CD14-positive monocyte (primary cell): Measurements from ENCODE around the gene PECR. TPM values are rescaled to one million over a fixed set of nuclear protein-coding genes. Genes with fewer than 3 reads are reported as not detected.
"Not testable (repeated sequence)": the region's sequence is repeated elsewhere in the genome, so short reads cannot be mapped to it uniquely, and the experiment has no call there.

ENCODE experiments used
- DNase-seq, 3 donors: peaks; one replicate each; pipeline ENCODE4 v3.0.0-alpha.2; 2011 to 2022
- H2AFZ ChIP-seq: 2 replicates; pipeline ENCODE4 v1.6.0; 2012; ENCODE audit warnings: mild to moderate bottlenecking, low read depth, low read length, inconsistent platforms; ENCODE audit not compliant: insufficient read depth, poor library complexity, severe bottlenecking
- H3K27ac ChIP-seq, 2 donors: 1 replicate in 1 of 2; 2 replicates in 1 of 2; pipeline ENCODE4 v1.5.1; 2012 to 2013; ENCODE audit warnings: low read length in 2 of 2, control low read depth in 1 of 2, inconsistent platforms in 1 of 2, low read depth in 1 of 2, mild to moderate bottlenecking in 1 of 2
- H3K27me3 ChIP-seq, 2 donors: one replicate each; pipeline versions ENCODE4 v1.6.0 to v1.6.1; 2011 to 2013; ENCODE audit warnings: low read length in 2 of 2; ENCODE audit not compliant: control insufficient read depth in 2 of 2, insufficient read depth in 2 of 2
- H3K36me3 ChIP-seq, 2 donors: replicated peaks in 1 of 2; 1 replicate in 1 of 2; 2 replicates in 1 of 2; pipeline versions ENCODE4 v1.5.1 to v1.6.1; 2012 to 2013; ENCODE audit warnings: low read length in 2 of 2, control low read depth in 1 of 2, inconsistent platforms in 1 of 2, mild to moderate bottlenecking in 1 of 2; ENCODE audit not compliant: insufficient read depth in 2 of 2, control insufficient read depth in 1 of 2
- H3K4me1 ChIP-seq, 2 donors: 1 replicate in 1 of 2; 2 replicates in 1 of 2; pipeline versions ENCODE4 v1.5.1 to v1.6.1; 2012 to 2013; ENCODE audit warnings: low read length in 2 of 2, control low read depth in 1 of 2, inconsistent platforms in 1 of 2, mild to moderate bottlenecking in 1 of 2, moderate library complexity in 1 of 2; ENCODE audit not compliant: insufficient read depth in 2 of 2, control insufficient read depth in 1 of 2
- H3K4me2 ChIP-seq: replicated peaks from 2 replicates; pipeline ENCODE3; 2012; ENCODE audit warnings: low read length, moderate library complexity, mild to moderate bottlenecking; ENCODE audit not compliant: poor library complexity, severe bottlenecking; ENCODE audit errors: extremely low read depth
- H3K4me3 ChIP-seq, 3 experiments: fragments of 200-600 bp in 1 of 3; sonication (generic) in 1 of 3; replicated peaks in 1 of 3; 1 replicate in 2 of 3; 2 replicates in 1 of 3; pipeline ENCODE4 v1.5.1; 2011 to 2013; ENCODE audit warnings: low read length in 3 of 3, mild to moderate bottlenecking in 3 of 3, control low read depth in 2 of 3, low read depth in 2 of 3, inconsistent platforms in 1 of 3, moderate library complexity in 1 of 3
- H3K79me2 ChIP-seq: 2 replicates; pipeline ENCODE4 v1.6.0; 2012; ENCODE audit warnings: mild to moderate bottlenecking, control low read depth, inconsistent platforms, low read length, moderate library complexity; ENCODE audit not compliant: insufficient read depth
- H3K9ac ChIP-seq: 2 replicates; pipeline ENCODE4 v1.6.0; 2017; ENCODE audit warnings: low read length, mild to moderate bottlenecking; ENCODE audit not compliant: insufficient read depth, poor library complexity, severe bottlenecking
- H3K9me3 ChIP-seq, 2 donors: replicated peaks in 1 of 2; 1 replicate in 1 of 2; 2 replicates in 1 of 2; pipeline versions ENCODE4 v1.5.1 to v1.6.1; 2012 to 2013; ENCODE audit warnings: low read length in 2 of 2, control low read depth in 1 of 2; ENCODE audit not compliant: control insufficient read depth in 1 of 2, insufficient read depth in 1 of 2
- H4K20me1 ChIP-seq: 2 replicates; pipeline ENCODE4 v1.6.0; 2012; ENCODE audit warnings: mild to moderate bottlenecking, low read length, control low read depth, moderate library complexity; ENCODE audit not compliant: insufficient read depth
- H3K27ac Mint-ChIP-seq, 7 donors: one replicate each; pipeline ENCODE4 v1.8.0; 2020; ENCODE audit warnings: mild to moderate bottlenecking in 7 of 7, mixed read lengths in 7 of 7, moderate library complexity in 6 of 7, inconsistent platforms in 2 of 7
- H3K27me3 Mint-ChIP-seq, 3 donors: one replicate each; pipeline ENCODE4 v1.8.0; 2021 to 2022; ENCODE audit warnings: low read depth in 3 of 3, mild to moderate bottlenecking in 3 of 3, mixed read lengths in 3 of 3, moderate library complexity in 3 of 3, inconsistent platforms in 1 of 3
- H3K36me3 Mint-ChIP-seq, 2 donors: one replicate each; pipeline ENCODE4 v1.8.0; 2020; ENCODE audit warnings: mixed read lengths in 2 of 2, inconsistent platforms in 1 of 2, mild to moderate bottlenecking in 1 of 2
- H3K4me1 Mint-ChIP-seq: one replicate; pipeline ENCODE4 v1.8.0; 2020; ENCODE audit warnings: mild to moderate bottlenecking, mixed read lengths
- H3K4me3 Mint-ChIP-seq, 2 donors: one replicate each; pipeline ENCODE4 v1.8.0; 2020; ENCODE audit warnings: mild to moderate bottlenecking in 2 of 2, mixed read lengths in 2 of 2, moderate library complexity in 1 of 2
- H3K9me3 Mint-ChIP-seq, 7 donors: one replicate each; pipeline ENCODE4 v1.8.0; 2020 to 2022; ENCODE audit warnings: mixed read lengths in 7 of 7, mild to moderate bottlenecking in 6 of 7, moderate library complexity in 6 of 7, inconsistent platforms in 2 of 7
- WGBS: methylation state at CpG from one replicate; pipeline ENCODE4 v1.1.5; 2013; ENCODE audit warnings: missing lambda C conversion rate; ENCODE audit not compliant: insufficient coverage; 5-methylcytosine and 5-hydroxymethylcytosine counted together
- intact Hi-C, 2 donors: fragments of 100-400 bp; cut with micrococcal nuclease; formaldehyde crosslinking; loops; one replicate each; pipeline versions ENCODE4 v1.15.0 to v1.15.1; 2023
- polyA plus RNA-seq, 3 donors: library from polyadenylated mRNA; depleted of rRNA in 1 of 3; unstranded in 2 of 3; stranded (reverse) in 1 of 3; fragments of 300-500 nt in 2 of 3; fragments of >200 nt in 1 of 3; fragmentation: Illumina TruSeq in 2 of 3; gene quantifications; 1 replicate in 2 of 3; 2 replicates in 1 of 3; pipeline ENCODE4 v1.2.3, GENCODE V29; 2012 to 2021
- TF ChIP-seq, protein P1 (sequence below): fragments of 200-600 bp; IDR thresholded peaks from one replicate; pipeline ENCODE4 v1.8.0; 2022; ENCODE audit warnings: antibody characterized with exemption, mild to moderate bottlenecking

PECR gene
- polyA plus RNA-seq, 3 donors, result 7.4 to 16.9 (median 12.3) TPM

- Mint-ChIP-seq H3K4me3 (peak overlapping the region; percentile 79 to 91), H3K27ac (no peak overlapping the region), H3K27me3 (peaks cover 9 to 14% (median 14%) of the 10 kb centered on the region in 3 donors), H3K4me1 (peaks cover 17% of the 10 kb centered on the region), H3K36me3 (peaks cover 5 to 16% of the 10 kb centered on the region in 2 donors), H3K9me3 (no peaks in the 10 kb centered on the region)
- Histone ChIP-seq H3K79me2 (no peaks in the 10 kb centered on the region), H3K4me1 (peaks cover 7 to 12% of the 10 kb centered on the region in 2 donors), H3K9me3 (no peaks in the 10 kb centered on the region), H3K27ac (no peak overlapping the region), H2AFZ (peak overlapping the region; percentile 73), H4K20me1 (no peaks in the 10 kb centered on the region), H3K4me2 (peak overlapping the region; percentile 85), H3K36me3 (no peaks in the 10 kb centered on the region), H3K27me3 (peaks cover 9 to 15% of the 10 kb centered on the region in 2 donors), H3K4me3 (peak overlapping the region in 1 of 3 experiments; percentile 74), H3K9ac (no peak overlapping the region)
- WGBS, result 36% methylated on average over 3 of the region's 6 CpGs
- TF ChIP-seq, protein P1, sequence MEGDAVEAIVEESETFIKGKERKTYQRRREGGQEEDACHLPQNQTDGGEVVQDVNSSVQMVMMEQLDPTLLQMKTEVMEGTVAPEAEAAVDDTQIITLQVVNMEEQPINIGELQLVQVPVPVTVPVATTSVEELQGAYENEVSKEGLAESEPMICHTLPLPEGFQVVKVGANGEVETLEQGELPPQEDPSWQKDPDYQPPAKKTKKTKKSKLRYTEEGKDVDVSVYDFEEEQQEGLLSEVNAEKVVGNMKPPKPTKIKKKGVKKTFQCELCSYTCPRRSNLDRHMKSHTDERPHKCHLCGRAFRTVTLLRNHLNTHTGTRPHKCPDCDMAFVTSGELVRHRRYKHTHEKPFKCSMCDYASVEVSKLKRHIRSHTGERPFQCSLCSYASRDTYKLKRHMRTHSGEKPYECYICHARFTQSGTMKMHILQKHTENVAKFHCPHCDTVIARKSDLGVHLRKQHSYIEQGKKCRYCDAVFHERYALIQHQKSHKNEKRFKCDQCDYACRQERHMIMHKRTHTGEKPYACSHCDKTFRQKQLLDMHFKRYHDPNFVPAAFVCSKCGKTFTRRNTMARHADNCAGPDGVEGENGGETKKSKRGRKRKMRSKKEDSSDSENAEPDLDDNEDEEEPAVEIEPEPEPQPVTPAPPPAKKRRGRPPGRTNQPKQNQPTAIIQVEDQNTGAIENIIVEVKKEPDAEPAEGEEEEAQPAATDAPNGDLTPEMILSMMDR, result no peak
- intact Hi-C loops, result no loop called here
- DNase-seq, result peak in 1 of 3 donors; percentile 34
Observed at GRCh38 chr2:216012133-216012829, 69.3 kb downstream of the PECR start.

GRCh38 chr2:216009215-216009614 lies 72.4 kb downstream of the PECR start:
- WGBS, result 94% methylated on average over 2 of the region's 2 CpGs
- H3K27ac Mint-ChIP-seq, H3K36me3 Mint-ChIP-seq, H3K36me3 ChIP-seq, H3K9me3 ChIP-seq, H3K9me3 Mint-ChIP-seq, H3K27ac ChIP-seq, H3K79me2 ChIP-seq, H3K4me3 Mint-ChIP-seq, H3K9ac ChIP-seq, H3K4me2 ChIP-seq, H2AFZ ChIP-seq, H4K20me1 ChIP-seq, intact Hi-C loops, DNase-seq, H3K4me3 ChIP-seq: not testable (repeated sequence)
- peaks cover 9 to 15% of the 10 kb centered on the region in 2 donors for H3K27me3 ChIP-seq
- peaks cover 9 to 17% (median 15%) of the 10 kb centered on the region in 3 donors for H3K27me3 Mint-ChIP-seq
- peaks cover 30% of the 10 kb centered on the region for H3K4me1 Mint-ChIP-seq
- H3K4me1 ChIP-seq, result peaks cover 13 to 24% of the 10 kb centered on the region in 2 donors
